ENCODE measurements around the gene ADCY6.

- TF ChIP-seq CTCF (IDR thresholded peaks at IDR 0.05; ENCODE audit: borderline replicate concordance, extremely low read depth, low read length, poor library complexity, severe bottlenecking): peak; percentile 3
- no peak for TF ChIP-seq EZH2 (IDR thresholded peaks at IDR 0.05; ENCODE audit: borderline replicate concordance, low read depth, low read length, severe bottlenecking)
Observed at GRCh38 chr12:48716493-48717251, 72.2 kb downstream of the ADCY6 start, which contains the start of gene CCNT1.

Data from DND-41 (cell line).